Neuron (in vitro differentiated cells): ENCODE data around the gene FZD7.

Source experiments
- H2AFZ ChIP-seq: one replicate; pipeline ENCODE4 v1.6.1; 2013; ENCODE audit warnings: low read depth, mild to moderate bottlenecking, inconsistent platforms, low read length, moderate library complexity
- H3K27me3 ChIP-seq: one replicate; pipeline ENCODE4 v1.6.1; 2013; ENCODE audit warnings: low read length; ENCODE audit not compliant: insufficient read depth
- H3K36me3 ChIP-seq: one replicate; pipeline ENCODE4 v1.6.1; 2013; ENCODE audit warnings: low read length; ENCODE audit not compliant: insufficient read depth
- H3K4me1 ChIP-seq: one replicate; pipeline ENCODE4 v1.6.1; 2013; ENCODE audit warnings: low read length; ENCODE audit not compliant: insufficient read depth
- H3K4me3 ChIP-seq: 2 replicates; pipeline ENCODE4 v1.5.1; 2013; ENCODE audit warnings: mild to moderate bottlenecking, low read length, moderate library complexity
- H3K9me3 ChIP-seq: one replicate; pipeline ENCODE4 v1.6.1; 2013; ENCODE audit warnings: low read length

Gene FZD7

GRCh38 chr2:202069170-202070067 is 35.8 kb downstream of the FZD7 start:
- Histone ChIP-seq H3K27me3 (no peaks in the 10 kb centered on the region), H3K36me3 (no peaks in the 10 kb centered on the region), H3K4me3 (no peak overlapping the region), H2AFZ (no peak overlapping the region), H3K4me1 (peaks cover 26% of the 10 kb centered on the region), H3K9me3 (no peaks in the 10 kb centered on the region)

- no peak overlapping the region for H3K4me3 ChIP-seq
- H3K4me1 ChIP-seq = peaks cover 13% of the 10 kb centered on the region
- H3K36me3 ChIP-seq = no peaks in the 10 kb centered on the region
- H2AFZ ChIP-seq = no peak overlapping the region
- no peaks in the 10 kb centered on the region for H3K9me3 ChIP-seq
- no peaks in the 10 kb centered on the region for H3K27me3 ChIP-seq
Measured at GRCh38 chr2:202071107-202071506, 37.5 kb downstream of the FZD7 start.

- no peaks in the 10 kb centered on the region for H3K36me3 ChIP-seq
- peaks cover 13% of the 10 kb centered on the region for H3K4me1 ChIP-seq
- no peak overlapping the region for H3K4me3 ChIP-seq
- no peaks in the 10 kb centered on the region for H3K9me3 ChIP-seq
- H2AFZ ChIP-seq = no peak overlapping the region
- H3K27me3 ChIP-seq = no peaks in the 10 kb centered on the region
Measured at GRCh38 chr2:202072226-202072625, 38.6 kb downstream of the FZD7 start.

GRCh38 chr2:202072737-202073401 is 39.2 kb downstream of the FZD7 start, which contains the start of gene KIAA2012:
Gene KIAA2012 (plus strand): TSS chr2:202073255. CDS start chr2:202073628, 373 bp downstream.
- Histone ChIP-seq H3K36me3 (no peaks in the 10 kb centered on the region), H3K4me1 (peaks cover 13% of the 10 kb centered on the region), H3K9me3 (no peaks in the 10 kb centered on the region), H3K27me3 (no peaks in the 10 kb centered on the region), H2AFZ (no peak within 1 kb of the TSS), H3K4me3 (no peak within 1 kb of the TSS)

GRCh38 chr2:202074324-202074723 is 40.7 kb downstream of the FZD7 start:
- no peaks in the 10 kb centered on the region for H3K9me3 ChIP-seq
- H2AFZ ChIP-seq = no peak overlapping the region
- no peaks in the 10 kb centered on the region for H3K36me3 ChIP-seq
- H3K4me3 ChIP-seq = no peak overlapping the region
- H3K4me1 ChIP-seq = peaks cover 13% of the 10 kb centered on the region
- H3K27me3 ChIP-seq = no peaks in the 10 kb centered on the region

- peaks cover 2% of the 10 kb centered on the region for H3K4me1 ChIP-seq
- no peaks in the 10 kb centered on the region for H3K36me3 ChIP-seq
Measured at GRCh38 chr2:202079310-202079709, 45.7 kb downstream of the FZD7 start.

GRCh38 chr2:202084265-202084664 is 50.6 kb downstream of the FZD7 start:
- H3K9me3 ChIP-seq = peaks cover 5% of the 10 kb centered on the region
- no peak overlapping the region for H3K4me3 ChIP-seq
- no peaks in the 10 kb centered on the region for H3K27me3 ChIP-seq
- H3K4me1 ChIP-seq = peaks cover 4% of the 10 kb centered on the region
- no peak overlapping the region for H2AFZ ChIP-seq
- H3K36me3 ChIP-seq = no peaks in the 10 kb centered on the region

More at GRCh38 chr2:202079310-202079709, 45.7 kb downstream of the FZD7 start:
- Histone ChIP-seq H2AFZ (no peak overlapping the region), H3K9me3 (peaks cover 3% of the 10 kb centered on the region), H3K4me3 (no peak overlapping the region), H3K27me3 (no peaks in the 10 kb centered on the region)
